Large intestine (tissue), 3 donors: ENCODE results near the gene SETD7. TPM values are rescaled to one million over a fixed set of nuclear protein-coding genes. Genes with fewer than 3 reads are reported as not detected.

Source experiments
- DNase-seq, 2 donors: peaks; one replicate each; pipeline versions ENCODE4 v3.0.0 to v3.0.0-alpha.2; 2013
- H3K27ac ChIP-seq: one replicate; pipeline ENCODE4 v1.5.1; 2013; ENCODE audit warnings: low read length
- H3K27me3 ChIP-seq: 2 replicates; pipeline ENCODE4 v1.6.1; 2013; ENCODE audit warnings: low read length; ENCODE audit not compliant: control insufficient read depth, insufficient read depth
- H3K36me3 ChIP-seq: 2 replicates; pipeline ENCODE4 v1.6.1; 2013; ENCODE audit warnings: low read length; ENCODE audit not compliant: control insufficient read depth, insufficient read depth
- H3K4me1 ChIP-seq: one replicate; pipeline ENCODE4 v1.6.1; 2013; ENCODE audit warnings: low read length; ENCODE audit not compliant: control insufficient read depth, insufficient read depth
- H3K4me3 ChIP-seq: one replicate; pipeline ENCODE4 v1.5.1; 2013; ENCODE audit warnings: low read length
- H3K9me3 ChIP-seq: one replicate; pipeline ENCODE4 v1.6.1; 2013; ENCODE audit warnings: mild to moderate bottlenecking, low read depth, low read length, moderate library complexity; ENCODE audit not compliant: control insufficient read depth
- WGBS: methylation state at CpG from one replicate; pipeline ENCODE4 v1.1.5; 2013; ENCODE audit warnings: low lambda C conversion rate; ENCODE audit not compliant: insufficient coverage; 5-methylcytosine and 5-hydroxymethylcytosine counted together
- polyA plus RNA-seq: library from polyadenylated mRNA; unstranded; fragments of 120-200 nt; gene quantifications from one replicate; pipeline ENCODE4 v1.2.1, GENCODE V29; 2013

The SETD7 gene
- polyA plus RNA-seq, 1 donor = 6.1 TPM

- DNase-seq = no peak
- H3K4me3 ChIP-seq = no peak overlapping the region
- peaks cover 37% of the 10 kb centered on the region for H3K27me3 ChIP-seq
- H3K9me3 ChIP-seq = no peaks in the 10 kb centered on the region
- H3K36me3 ChIP-seq = no peaks in the 10 kb centered on the region
- H3K27ac ChIP-seq = no peak overlapping the region
- WGBS = no CpG with 5 or more reads among the region's 3 CpGs
- H3K4me1 ChIP-seq = no peaks in the 10 kb centered on the region
Observed at GRCh38 chr4:139596034-139596683, 40.1 kb upstream of the SETD7 start.

- Histone ChIP-seq H3K36me3 (no peaks in the 10 kb centered on the region), H3K27ac (no peak overlapping the region), H3K27me3 (peaks cover 35% of the 10 kb centered on the region), H3K4me1 (no peaks in the 10 kb centered on the region), H3K4me3 (no peak overlapping the region), H3K9me3 (no peaks in the 10 kb centered on the region)
- 100% methylated on average over 2 of the region's 5 CpGs for WGBS
- no peak for DNase-seq
Observed at GRCh38 chr4:139594591-139595185, 38.7 kb upstream of the SETD7 start.

- no CpG with 5 or more reads among the region's 4 CpGs for WGBS
- H3K27me3 ChIP-seq = peaks cover 29% of the 10 kb centered on the region
- no peak for DNase-seq
- H3K36me3 ChIP-seq = no peaks in the 10 kb centered on the region
- no peak overlapping the region for H3K27ac ChIP-seq
- no peaks in the 10 kb centered on the region for H3K4me1 ChIP-seq
- H3K9me3 ChIP-seq = no peaks in the 10 kb centered on the region
- H3K4me3 ChIP-seq = no peak overlapping the region
Observed at GRCh38 chr4:139593091-139593564, 37.1 kb upstream of the SETD7 start.

- WGBS = no CpG with 5 or more reads among the region's 1 CpG
Observed at GRCh38 chr4:139589336-139590018, 33.5 kb upstream of the SETD7 start.

GRCh38 chr4:139587446-139587845, 31.4 kb upstream of the SETD7 start:
- H3K4me3 ChIP-seq = no peak overlapping the region
- DNase-seq = no peak
- WGBS = no CpG with 5 or more reads among the region's 4 CpGs

More at GRCh38 chr4:139589336-139590018, 33.5 kb upstream of the SETD7 start:
- Histone ChIP-seq H3K9me3 (no peaks in the 10 kb centered on the region), H3K4me1 (no peaks in the 10 kb centered on the region), H3K36me3 (no peaks in the 10 kb centered on the region), H3K27ac (no peak overlapping the region), H3K27me3 (peaks cover 13% of the 10 kb centered on the region), H3K4me3 (no peak overlapping the region)
- no peak for DNase-seq

GRCh38 chr4:139585473-139585872, 29.5 kb upstream of the SETD7 start:
- no CpG with 5 or more reads among the region's 4 CpGs for WGBS
- DNase-seq = no peak
- H3K36me3 ChIP-seq = no peaks in the 10 kb centered on the region
- H3K27ac ChIP-seq = no peak overlapping the region
- H3K4me3 ChIP-seq = no peak overlapping the region
- peaks cover 3% of the 10 kb centered on the region for H3K27me3 ChIP-seq
- no peaks in the 10 kb centered on the region for H3K4me1 ChIP-seq
- no peaks in the 10 kb centered on the region for H3K9me3 ChIP-seq

More at GRCh38 chr4:139587446-139587845, 31.4 kb upstream of the SETD7 start:
- no peaks in the 10 kb centered on the region for H3K36me3 ChIP-seq
- H3K27ac ChIP-seq = no peak overlapping the region
- no peaks in the 10 kb centered on the region for H3K9me3 ChIP-seq
- no peaks in the 10 kb centered on the region for H3K4me1 ChIP-seq
- peaks cover 3% of the 10 kb centered on the region for H3K27me3 ChIP-seq

GRCh38 chr4:139584784-139585183, 28.8 kb upstream of the SETD7 start:
- H3K27ac ChIP-seq = no peak overlapping the region
- peaks cover 3% of the 10 kb centered on the region for H3K27me3 ChIP-seq
- no peaks in the 10 kb centered on the region for H3K9me3 ChIP-seq
- H3K4me1 ChIP-seq = no peaks in the 10 kb centered on the region
- no peak overlapping the region for H3K4me3 ChIP-seq
- no peak for DNase-seq
- no CpG with 5 or more reads among the region's 2 CpGs for WGBS
- no peaks in the 10 kb centered on the region for H3K36me3 ChIP-seq

GRCh38 chr4:139584013-139584412, 28.0 kb upstream of the SETD7 start:
- DNase-seq = no peak
- no peak overlapping the region for H3K27ac ChIP-seq
- H3K4me1 ChIP-seq = no peaks in the 10 kb centered on the region
- no peak overlapping the region for H3K4me3 ChIP-seq
- H3K9me3 ChIP-seq = no peaks in the 10 kb centered on the region
- WGBS = no CpG with 5 or more reads among the region's 2 CpGs
- H3K36me3 ChIP-seq = no peaks in the 10 kb centered on the region
- peaks cover 3% of the 10 kb centered on the region for H3K27me3 ChIP-seq

GRCh38 chr4:139582044-139582443, 26.0 kb upstream of the SETD7 start:
- H3K27me3 ChIP-seq = peaks cover 3% of the 10 kb centered on the region
- no peaks in the 10 kb centered on the region for H3K36me3 ChIP-seq
- H3K27ac ChIP-seq = no peak overlapping the region
- no CpG with 5 or more reads among the region's 4 CpGs for WGBS
- H3K4me3 ChIP-seq = no peak overlapping the region
- no peaks in the 10 kb centered on the region for H3K9me3 ChIP-seq
- no peaks in the 10 kb centered on the region for H3K4me1 ChIP-seq
- DNase-seq = no peak

- peaks cover 2% of the 10 kb centered on the region for H3K27me3 ChIP-seq
- no CpG with 5 or more reads among the region's 8 CpGs for whole genome bisulfite sequencing
Observed at GRCh38 chr4:139581096-139581495, 25.1 kb upstream of the SETD7 start.

More at GRCh38 chr4:139581096-139581495, 25.1 kb upstream of the SETD7 start:
- H3K27ac ChIP-seq = no peak overlapping the region
- DNase-seq = no peak
- no peaks in the 10 kb centered on the region for H3K9me3 ChIP-seq
- H3K4me3 ChIP-seq = no peak overlapping the region
- H3K4me1 ChIP-seq = no peaks in the 10 kb centered on the region
- no peaks in the 10 kb centered on the region for H3K36me3 ChIP-seq
